GM21825 (cell line): ENCODE data around the gene KLC3.
"Not testable (repeated sequence)": the region's sequence is repeated elsewhere in the genome, so short reads cannot be mapped to it uniquely, and the experiment has no call there.

Experiments used
- ATAC-seq: cut with Tn5 transposase; IDR thresholded peaks from one replicate; pipeline ENCODE4 v1.9.1; 2021; ENCODE audit warnings: mild to moderate bottlenecking, moderate library complexity; ENCODE audit not compliant: unreplicated experiment

Gene KLC3

DNA sequence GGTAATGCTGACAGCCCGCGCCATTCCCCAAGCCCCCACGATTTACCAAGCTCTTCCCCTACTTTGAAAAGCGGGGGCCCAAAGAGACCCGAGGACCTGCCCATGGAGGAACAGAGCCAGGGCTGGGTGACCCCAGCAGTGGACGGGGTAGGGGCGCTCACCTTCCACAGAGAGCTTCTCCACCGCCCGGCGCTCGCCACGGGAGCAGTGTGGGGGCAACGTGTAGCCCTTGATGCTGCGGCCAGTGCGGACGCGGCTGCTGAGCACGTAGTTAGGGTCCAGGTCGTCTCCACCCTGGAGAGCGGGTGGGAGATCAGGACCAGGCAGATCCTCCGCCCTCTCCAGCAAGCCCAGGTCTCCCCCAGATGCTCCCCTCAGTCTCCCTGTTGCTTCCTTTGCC lies 25.2 kb upstream of the KLC3 start:
- ATAC-seq, result no peak

DNA sequence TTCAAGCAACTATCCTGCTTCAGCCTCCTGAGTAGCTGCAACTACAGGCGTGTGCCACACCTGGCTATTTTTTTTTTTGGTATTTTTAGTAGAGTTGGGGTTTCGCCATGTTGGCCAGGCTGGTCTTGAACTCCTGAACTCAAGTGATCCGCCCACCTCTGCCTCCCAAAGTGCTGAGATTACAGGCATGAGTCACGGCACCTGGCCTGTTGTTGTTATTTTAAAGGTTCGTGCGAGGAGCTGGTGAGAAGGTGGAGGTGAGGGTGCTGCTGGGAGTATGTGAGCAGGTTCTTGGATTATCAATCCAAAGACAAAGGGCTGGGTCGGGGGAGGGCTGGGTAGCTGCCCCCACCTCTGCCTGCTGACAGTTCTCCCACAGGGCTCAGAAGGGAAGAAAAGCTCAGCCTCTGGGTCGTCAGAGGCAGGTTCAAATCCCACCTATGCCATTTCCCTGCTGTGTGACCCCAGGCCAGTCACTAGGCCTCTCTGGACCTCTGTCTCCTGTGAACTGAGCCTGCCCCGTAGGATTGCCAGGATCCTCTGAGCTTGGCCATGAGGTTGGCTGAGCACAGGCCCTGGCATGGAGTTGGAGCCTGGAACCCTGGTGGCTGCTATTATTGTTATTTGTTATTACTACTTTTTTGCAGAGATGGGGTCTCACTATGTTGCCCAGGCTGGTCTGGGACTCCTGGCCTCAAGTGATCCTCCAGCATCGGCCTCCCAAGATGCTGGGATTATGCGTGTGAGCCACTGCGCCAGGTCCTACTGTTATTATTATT lies 19.4 kb upstream of the KLC3 start:
- no peak for ATAC-seq

DNA sequence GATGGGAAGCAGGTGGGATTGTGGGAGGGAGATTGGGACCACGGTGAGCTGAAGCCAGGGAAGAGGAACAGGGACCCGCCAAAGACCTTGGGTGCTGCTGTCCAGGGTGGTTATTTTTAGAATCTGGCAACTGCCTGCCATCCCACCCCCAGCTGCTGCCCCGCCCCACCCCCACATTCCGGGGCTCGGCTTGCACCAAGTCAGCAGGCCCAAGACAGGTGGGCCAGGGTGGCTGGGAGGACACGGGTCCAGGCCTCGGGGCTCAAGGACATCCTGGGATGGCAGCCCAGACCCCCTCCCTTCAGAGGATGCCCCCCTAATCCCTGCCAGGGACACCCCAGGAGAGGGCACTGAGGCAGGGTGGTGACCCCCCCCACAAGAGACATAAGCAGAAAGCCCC lies 18.7 kb upstream of the KLC3 start:
- no peak for ATAC-seq

DNA sequence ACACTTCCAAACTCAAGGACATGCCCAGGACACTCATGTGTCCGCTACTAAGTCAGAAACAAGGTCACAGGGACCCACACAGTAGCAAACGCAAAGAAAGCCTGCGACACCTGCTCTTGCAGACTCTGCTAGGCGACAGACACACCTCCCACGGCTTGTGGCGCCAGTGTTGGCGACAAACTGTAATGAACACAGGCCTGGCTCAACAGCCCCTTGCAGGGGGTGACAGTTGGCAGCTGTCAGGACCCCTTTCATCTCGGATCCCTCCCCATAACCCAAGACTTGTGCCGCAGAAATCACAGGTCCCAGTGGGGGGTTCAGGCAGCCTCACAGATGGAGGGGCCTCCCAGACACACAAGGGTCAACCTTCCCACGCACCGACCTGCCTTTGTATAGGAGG lies 18.2 kb upstream of the KLC3 start:
- no peak for ATAC-seq

DNA sequence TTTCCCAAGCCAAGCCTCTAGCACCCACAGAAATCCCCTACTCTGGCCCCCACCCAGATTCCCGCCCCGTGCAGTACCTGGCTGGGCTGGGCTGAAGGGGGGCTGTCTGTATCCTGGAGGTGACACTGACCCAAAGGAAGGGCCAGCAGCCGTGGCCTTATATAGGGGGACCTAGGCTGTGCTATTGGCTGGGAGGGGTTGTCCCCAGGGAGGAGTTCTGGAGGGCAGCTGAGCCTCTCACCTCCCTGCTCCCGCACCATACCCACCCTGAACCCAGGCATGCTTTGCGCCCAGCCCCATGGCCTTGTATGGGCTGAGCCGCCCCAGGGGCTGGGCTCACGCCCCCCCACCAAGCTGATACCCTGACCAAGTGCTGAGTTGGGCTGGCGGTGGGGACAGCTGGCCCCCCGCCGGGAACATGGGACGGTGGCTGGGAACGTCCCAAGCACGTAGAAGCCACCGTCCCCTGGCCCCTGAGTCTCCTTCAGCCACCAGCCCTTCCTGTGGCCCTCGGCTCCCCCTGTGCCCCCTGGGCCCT lies 17.7 kb upstream of the KLC3 start, which contains the start of gene CKM:
Gene CKM, minus strand, starts transcription at position 132 of the 538 bp plus-strand sequence. CDS start 3,162 bp downstream, outside the sequence.
- no peak for ATAC-seq

DNA sequence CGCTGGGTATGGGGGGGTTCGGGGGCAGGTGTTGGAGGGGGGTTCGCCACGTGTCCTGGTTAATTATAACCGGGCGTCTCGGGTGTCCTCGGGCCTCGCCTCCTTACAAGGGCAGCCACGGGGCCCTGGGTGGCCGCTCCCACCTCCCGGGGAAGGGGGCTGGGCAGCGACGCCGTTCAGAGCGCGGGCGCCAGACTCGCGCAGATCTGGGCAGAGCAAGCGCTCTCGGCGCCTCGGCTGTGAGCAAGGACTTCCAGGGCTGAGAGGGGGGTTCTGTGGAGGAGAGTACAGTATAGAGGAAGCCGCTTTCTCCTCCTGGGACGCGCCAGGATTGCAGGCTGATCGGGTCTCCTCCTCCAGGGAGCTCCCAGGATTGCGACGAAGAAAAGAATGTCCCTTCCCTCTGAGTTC lies 16.9 kb upstream of the KLC3 start:
- ATAC-seq, result no peak

DNA sequence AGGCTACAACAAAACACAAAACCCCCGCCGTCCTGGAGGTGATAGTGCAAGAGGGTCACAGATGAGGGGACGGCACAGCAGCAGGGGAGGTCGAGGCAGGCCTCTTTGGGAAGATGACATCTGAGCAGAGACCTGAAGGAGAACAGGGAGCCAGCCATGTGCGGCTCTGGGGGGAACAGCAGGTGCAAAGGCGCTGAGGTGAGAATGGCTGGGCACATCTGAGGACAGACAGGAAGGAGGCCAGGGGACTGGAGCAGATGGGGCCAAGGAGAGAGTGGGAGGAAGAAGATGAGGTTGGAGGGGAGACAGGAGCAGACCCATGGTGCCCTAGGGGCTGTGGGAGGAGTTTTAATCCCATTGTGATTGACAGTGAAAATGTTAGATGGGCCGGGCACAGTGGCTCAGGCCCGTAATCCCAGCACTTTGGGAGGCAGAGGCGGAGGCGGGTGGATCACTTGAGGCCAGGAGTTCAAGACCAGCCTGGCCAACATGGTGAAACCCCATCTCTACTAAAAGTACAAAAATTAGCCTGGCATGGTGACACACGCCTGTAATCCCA lies 16.1 kb upstream of the KLC3 start:
- ATAC-seq, result no peak

DNA sequence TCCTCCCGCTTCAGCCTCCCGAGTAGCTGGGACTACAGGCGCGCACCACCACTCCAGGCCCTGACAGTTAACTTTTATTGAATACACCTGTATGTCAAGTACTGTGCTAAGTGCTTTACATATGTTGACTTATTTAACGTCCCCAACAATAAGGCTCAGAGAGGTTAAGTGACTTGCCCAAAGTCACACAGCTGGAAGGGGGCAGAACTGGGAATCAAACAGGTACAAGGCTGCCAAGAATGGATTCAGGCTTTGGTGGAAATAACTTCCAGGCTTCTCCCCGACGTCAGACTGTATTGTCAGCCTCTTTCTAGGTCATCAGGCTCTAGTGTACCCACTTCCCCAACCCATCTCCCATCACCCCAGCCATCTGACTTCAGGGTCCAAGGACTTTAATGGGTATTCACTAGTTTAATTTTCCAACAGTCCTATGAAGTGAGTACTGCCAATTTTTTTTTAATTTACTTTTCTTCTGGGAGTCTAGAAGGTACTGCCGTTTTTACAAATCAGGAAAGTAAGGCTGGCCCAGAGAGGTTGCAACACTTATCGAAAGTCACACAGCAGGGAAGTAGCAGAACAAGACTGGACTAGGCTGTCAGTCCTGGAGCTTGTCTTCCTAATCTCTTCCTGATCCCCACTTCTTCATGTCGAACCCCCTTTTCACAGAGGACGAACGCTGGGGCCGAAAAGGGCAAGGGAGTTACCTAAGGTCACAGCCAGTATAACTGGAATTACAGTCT lies 13.0 kb upstream of the KLC3 start:
- no peak for ATAC-seq

DNA sequence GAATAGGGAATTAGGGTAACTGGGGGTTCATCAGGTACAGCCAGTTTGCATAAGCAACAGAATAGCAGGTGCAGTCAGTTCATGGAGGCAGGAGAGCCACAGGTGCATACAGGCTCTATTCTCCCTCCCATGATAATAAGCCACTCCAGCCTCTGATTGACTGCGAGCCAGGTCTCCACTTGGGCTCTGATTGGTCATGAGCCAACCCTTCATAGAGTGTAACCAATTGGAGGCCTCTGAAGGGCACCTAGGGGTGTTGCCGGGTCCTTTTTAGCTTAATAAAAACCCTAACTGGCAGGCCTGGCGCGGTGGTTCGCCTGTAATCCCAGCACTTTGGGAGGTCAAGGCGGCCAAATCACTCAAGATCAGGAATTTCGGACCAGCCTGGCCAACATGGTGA lies 9.1 kb upstream of the KLC3 start:
- ATAC-seq, result no peak

DNA sequence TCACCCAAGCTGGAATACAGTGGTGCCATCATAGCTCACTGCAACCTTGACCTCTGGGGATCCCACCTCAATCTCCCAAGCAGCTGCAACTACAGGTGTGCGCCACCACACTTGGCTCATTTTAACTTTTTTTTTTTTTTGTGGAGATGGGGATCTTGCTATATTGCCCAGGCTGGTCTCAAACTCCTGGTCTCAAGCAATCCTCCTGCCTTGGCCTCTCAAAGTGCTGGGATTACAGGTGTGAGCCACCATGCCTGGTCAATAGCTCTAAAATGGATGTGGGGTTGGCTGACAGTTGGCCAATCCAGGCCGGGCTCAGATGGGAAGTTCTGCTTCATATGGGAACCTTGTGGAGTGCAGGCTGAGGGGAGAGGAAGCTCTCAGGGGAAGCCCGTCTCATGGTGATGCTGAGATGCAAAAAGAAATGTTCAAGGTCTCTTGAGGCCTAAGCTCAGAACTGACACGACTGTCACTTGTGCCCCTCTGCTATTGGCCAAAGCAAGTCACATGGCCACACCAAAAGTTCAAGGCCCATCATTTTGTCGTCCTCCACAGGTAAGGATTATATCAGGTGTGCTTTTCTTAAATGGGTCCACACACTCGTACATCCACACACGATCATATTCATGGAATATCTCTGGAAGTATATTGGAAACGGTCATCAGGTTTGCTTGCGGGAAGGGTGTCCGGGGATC lies 6.8 kb upstream of the KLC3 start:
- no peak for ATAC-seq

DNA sequence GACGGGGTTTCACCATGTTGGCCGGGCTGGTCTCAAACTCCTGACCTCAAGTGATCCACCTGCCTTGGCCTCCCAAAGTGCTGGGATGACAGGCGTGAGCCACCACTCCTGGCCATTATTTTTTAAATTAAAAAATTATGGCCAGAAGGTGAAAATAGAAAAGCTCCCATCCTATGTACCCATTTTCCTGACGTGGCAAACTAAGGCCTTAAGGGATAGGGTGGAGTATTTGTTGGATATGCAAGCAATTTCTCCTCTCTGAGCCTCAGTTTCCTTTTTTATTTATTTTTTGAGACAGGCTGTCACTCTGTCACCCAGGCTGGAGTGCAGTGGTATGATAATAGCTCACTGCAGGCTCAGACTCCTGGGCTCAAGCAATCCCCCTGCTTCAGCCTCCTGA lies 5.7 kb upstream of the KLC3 start:
- not testable (repeated sequence) for ATAC-seq

DNA sequence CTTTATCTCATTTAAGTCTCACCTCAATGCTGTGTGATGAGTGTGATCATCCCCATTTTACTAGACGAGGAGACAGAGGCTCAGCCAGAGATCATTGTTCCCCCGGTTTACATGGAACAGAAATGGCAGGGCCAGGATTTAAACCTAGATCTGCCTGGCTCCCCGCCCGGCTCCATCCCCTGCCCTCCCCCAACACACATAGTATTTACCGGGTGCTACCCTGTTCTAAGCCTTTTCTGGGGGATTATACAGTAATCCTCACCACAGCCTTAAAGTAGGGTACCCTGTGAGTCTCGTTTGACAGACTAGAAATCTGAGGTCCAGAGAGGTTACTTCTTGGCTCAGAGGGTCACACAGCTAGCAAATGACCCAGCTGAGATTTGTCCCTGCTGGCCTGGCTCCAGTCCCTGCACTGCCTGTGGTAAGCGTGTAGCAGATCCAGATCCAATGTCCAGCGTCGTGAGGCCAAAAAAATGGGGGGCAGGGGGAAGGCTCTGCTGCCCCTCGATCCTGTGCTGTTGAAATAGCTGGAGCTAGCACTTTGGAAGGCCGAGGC lies 3.8 kb upstream of the KLC3 start:
- no peak for ATAC-seq

DNA sequence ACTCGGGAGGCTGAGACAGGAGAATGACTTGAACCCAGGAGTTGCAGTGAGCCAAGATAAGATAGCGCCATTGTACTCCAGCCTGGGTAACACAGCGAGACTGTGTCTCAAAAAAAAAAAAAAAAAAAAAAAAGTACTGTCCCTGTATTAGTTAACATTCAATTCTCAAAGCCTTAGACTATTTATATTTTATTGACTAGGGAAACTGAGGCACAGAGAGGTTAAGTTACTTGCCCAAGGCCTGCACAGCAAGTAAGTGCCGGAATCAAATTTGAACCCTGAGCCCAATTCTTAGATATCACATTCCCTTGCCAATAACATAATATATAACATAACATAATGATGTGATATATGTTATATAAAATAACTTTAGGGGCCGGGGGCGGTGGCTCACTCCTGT lies 921 bp upstream of the KLC3 start:
- no peak for ATAC-seq

DNA sequence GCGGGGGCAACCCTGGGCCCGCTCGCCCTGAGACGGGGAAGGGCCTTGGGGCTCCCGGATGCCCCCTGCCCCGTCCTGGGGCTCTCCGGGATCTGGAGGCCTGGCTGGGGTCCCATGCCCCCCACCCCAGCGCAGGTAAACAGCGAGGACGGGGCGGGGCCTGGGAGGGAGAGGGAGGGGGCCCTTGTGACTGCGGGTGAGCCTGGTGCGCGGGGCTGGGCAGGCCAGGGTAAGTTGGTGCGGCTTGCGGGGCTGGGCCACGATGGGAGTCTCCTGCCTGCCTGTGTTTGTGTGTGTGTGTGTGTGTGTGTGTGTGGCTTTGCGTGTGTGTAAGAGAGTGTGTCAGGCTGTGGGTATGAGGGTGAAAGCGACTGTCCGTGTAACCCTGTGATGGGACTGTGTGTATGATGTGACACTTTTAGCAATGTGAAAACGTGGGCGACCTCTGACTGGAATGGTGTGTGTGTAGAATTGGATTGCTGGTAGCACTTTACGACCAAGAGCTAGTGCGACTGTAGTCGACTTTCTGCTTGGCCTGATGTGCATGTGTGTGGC lies 426 bp downstream of the KLC3 start:
- ATAC-seq, result no peak

DNA sequence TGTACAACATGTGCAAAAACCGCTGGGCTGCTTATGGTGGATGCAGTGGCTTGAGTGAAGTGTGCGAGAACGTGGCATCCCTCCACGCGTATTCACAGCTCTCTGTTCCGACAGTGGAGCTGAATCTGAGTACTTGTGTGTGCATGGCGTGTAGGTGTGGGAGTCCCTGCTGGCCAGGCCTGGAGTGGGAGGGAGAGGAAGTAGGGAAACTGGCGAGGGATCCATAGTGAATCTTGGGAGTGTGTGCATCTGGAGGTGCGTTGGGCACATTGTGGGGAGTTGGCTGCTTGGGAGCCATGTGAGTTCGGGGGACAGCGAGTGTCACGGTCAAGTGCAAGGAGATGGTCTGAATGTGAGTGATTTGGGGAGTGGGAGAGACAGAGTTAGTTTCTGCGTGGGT lies 2.4 kb downstream of the KLC3 start:
- ATAC-seq, result no peak

DNA sequence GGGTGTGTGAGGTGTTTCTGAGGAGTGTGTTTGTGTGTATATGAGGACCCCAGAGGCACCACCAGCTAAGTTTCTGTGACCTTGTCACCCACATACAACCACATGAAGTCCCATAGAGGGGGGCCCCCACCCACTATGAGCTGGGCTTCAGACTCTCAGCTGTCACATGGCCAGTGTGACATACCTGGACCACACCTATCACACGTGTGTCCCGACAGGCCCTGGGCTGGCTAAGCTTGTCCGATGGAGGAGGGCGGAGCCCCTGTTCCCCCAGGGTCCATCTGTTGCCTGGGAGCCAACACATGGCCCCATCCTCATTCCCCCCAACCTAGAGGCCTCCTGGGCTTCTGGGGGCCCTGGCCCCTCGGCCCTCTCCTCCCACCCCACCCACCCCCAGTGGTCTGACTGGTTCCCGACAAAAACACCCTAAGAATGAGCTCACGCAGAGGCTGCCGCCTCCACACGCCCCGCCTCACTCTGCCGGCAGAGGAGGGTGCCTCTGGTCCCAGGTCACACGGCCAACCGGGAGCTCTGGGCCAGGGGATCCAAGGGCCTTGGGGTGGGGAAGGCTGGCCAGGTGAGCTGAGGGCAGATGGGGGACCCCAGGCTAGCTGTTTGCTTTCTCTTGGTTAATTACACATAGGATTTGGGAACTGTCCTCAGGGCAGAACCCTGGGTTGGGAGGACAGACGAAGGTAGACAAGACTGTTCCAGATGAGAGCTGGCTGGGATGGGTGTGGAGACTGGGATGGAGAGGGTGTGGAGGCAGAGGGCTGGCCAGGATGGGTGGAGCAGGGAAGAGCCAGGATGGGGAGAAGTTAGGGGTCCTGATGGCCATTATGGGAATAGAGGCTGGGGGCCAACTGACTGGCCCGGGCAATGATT lies 4.3 kb downstream of the KLC3 start:
- no peak for ATAC-seq

DNA sequence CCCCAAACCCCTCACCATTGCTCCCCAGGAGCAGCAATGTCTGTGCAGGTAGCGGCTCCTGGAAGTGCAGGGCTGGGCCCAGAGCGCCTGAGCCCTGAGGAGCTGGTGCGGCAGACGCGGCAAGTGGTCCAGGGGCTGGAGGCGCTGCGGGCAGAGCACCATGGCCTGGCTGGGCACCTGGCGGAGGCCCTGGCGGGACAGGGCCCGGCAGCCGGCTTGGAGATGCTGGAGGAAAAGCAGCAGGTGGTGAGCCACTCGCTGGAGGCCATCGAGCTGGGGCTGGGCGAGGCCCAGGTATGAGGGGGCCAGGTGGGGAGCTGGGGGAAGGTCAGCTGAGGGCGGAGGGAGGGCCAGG lies 4.9 kb downstream of the KLC3 start:
- no peak for ATAC-seq

DNA sequence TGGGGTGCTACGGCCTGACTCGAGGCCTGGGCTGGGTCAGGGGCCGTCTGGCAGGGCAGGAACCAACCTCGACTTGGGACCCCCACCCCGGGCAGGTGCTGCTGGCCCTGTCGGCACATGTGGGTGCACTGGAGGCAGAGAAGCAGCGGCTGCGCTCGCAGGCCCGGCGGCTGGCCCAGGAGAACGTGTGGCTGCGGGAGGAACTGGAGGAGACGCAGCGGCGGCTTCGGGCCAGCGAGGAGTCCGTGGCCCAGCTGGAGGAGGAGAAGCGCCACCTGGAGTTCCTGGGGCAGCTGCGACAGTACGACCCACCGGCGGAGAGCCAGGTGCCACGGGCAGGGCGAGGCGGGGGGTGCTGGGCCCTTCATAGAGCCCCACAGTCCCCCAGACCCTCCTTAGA lies 5.9 kb downstream of the KLC3 start:
- no peak for ATAC-seq

DNA sequence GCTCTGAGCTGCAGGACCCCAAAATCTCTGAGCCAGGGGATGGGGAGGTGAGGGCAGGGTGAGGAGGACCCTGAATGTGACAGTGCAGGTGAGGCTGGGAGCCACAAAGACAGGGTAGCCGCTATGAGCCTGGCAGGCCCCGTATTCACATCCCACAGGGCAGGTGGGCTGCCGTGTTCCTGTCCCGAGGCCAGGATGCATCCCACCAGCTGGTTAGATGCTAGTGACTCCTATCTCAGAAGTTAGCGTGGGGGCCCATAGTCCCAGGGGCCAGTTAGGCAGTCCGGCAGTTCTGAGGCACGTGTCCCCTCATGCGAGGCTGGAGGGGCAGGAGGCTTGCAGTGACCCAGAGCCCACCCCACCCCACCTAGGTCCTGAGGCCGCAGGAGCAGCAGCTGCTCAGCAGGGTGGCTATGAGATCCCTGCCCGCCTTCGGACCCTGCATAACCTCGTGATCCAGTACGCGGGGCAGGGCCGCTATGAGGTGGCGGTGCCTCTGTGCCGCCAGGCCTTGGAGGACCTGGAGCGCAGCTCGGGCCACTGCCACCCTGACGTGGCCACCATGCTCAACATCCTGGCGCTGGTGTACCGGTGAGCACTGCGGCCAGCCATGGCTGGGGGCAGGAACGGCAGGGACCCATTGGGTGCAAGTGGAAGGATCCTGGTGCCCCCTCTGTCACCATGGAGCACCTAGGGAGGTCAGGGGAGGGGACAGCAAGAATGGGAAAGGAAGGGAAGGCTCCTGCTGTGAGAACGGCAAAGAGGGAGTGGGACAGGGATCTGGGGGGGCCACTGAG lies 7.2 kb downstream of the KLC3 start:
- no peak for ATAC-seq
